IPS DF 6.9 (cell line): ENCODE data around the gene KLF7.

Source experiments
- DNase-seq: peaks from one replicate; pipeline ENCODE4 v3.0.0-alpha.2; 2013; ENCODE audit warnings: low read depth, low spot score
- H3K27ac ChIP-seq: one replicate; pipeline ENCODE4 v1.5.1; 2013; ENCODE audit warnings: low read length, control low read depth
- H3K27me3 ChIP-seq: 2 replicates; pipeline ENCODE4 v1.6.1; 2013; ENCODE audit warnings: mild to moderate bottlenecking, low read length; ENCODE audit not compliant: control insufficient read depth, insufficient read depth
- H3K36me3 ChIP-seq: 2 replicates; pipeline ENCODE4 v1.6.1; 2013; ENCODE audit warnings: low read length; ENCODE audit not compliant: control insufficient read depth, insufficient read depth
- H3K4me1 ChIP-seq: 2 replicates; pipeline ENCODE4 v1.6.1; 2013; ENCODE audit warnings: low read length; ENCODE audit not compliant: control insufficient read depth, insufficient read depth
- H3K4me3 ChIP-seq: 2 replicates; pipeline ENCODE4 v1.5.1; 2013; ENCODE audit warnings: mild to moderate bottlenecking, low read length
- H3K9me3 ChIP-seq: 2 replicates; pipeline ENCODE4 v1.6.1; 2013; ENCODE audit warnings: low read length, inconsistent platforms; ENCODE audit not compliant: control insufficient read depth, insufficient read depth
- WGBS: extraction: QIAGEN DNeasy Blood & Tissue Kit; methylation state at CpG from one replicate; pipeline ENCODE4 v1.1.7; 2013; ENCODE audit warnings: mixed read lengths, missing lambda C conversion rate; ENCODE audit not compliant: insufficient read length, insufficient coverage; 5-methylcytosine and 5-hydroxymethylcytosine counted together

The KLF7 gene

DNA sequence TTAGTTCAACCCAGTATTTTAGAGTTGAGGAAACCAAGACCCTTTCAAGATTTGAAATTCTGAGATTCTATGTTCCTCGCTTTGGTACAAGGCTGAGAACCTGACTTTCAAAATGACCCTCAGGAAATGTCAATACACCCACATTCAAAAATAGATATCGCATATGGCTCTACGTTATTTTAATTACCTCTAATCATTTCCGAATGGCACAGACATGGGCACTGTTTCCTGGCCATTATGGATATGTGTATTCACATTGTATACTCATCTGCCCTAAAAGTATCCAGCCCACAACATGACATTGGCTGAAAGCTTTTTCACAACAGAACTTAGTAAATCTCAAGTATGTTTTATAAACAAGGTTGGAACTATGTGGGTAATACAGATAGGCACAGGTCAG, 6.7 kb downstream of the KLF7 start:
- no peaks in the 10 kb centered on the region for H3K9me3 ChIP-seq
- H3K4me1 ChIP-seq = peaks cover 11% of the 10 kb centered on the region
- no peaks in the 10 kb centered on the region for H3K36me3 ChIP-seq
- H3K27me3 ChIP-seq = no peaks in the 10 kb centered on the region
- H3K27ac ChIP-seq = no peak overlapping the region
- H3K4me3 ChIP-seq = no peak overlapping the region
- no peak for DNase-seq
- no CpG with 5 or more reads among the region's 4 CpGs for WGBS

DNA sequence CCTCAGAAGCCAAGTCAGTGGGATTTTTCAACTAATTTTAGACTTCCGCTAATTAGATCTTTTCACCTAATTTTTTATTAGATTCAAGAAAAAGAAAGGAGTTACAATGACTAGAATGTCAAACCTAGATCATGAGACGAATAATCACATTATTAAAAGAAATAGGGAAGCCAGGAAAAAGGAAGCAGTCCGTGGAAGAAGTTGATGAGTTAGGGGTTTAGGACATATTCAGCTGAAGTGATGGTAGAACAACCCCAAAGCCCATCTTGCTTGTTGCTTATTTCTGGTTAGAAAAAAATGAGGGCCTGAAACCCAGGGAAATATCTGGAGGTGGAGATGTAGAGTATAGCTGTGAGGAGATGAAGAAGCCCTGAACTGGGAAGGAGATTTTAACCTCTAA, 8.0 kb downstream of the KLF7 start:
- no peaks in the 10 kb centered on the region for H3K27me3 ChIP-seq
- no peak for DNase-seq
- H3K27ac ChIP-seq = no peak overlapping the region
- no peaks in the 10 kb centered on the region for H3K9me3 ChIP-seq
- WGBS = no CpG with 5 or more reads among the region's 3 CpGs
- H3K36me3 ChIP-seq = no peaks in the 10 kb centered on the region
- H3K4me3 ChIP-seq = no peak overlapping the region
- H3K4me1 ChIP-seq = peaks cover 11% of the 10 kb centered on the region

DNA sequence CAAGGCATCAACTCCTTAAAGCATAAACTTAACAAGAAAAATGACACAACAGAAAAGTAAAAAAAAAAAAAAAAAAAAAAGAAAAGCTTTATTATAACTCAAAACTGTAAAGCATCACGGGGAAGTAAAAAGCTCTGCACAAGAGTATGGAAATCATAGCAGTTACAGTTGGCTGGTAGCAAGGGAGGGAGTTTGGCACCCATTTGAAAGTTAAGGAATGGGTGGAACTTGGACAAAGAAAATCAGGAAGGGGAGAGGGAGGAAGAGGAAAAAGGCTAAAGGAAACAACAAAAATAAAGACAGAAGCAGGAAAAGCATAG, 8.6 kb downstream of the KLF7 start:
- Histone ChIP-seq H3K27me3 (no peaks in the 10 kb centered on the region), H3K27ac (no peak overlapping the region), H3K4me3 (no peak overlapping the region), H3K4me1 (peaks cover 11% of the 10 kb centered on the region), H3K9me3 (no peaks in the 10 kb centered on the region), H3K36me3 (no peaks in the 10 kb centered on the region)
- WGBS = no CpG with 5 or more reads among the region's 1 CpG
- DNase-seq = no peak

- Histone ChIP-seq H3K4me3 (no peak overlapping the region), H3K27ac (no peak overlapping the region), H3K36me3 (no peaks in the 10 kb centered on the region), H3K9me3 (no peaks in the 10 kb centered on the region), H3K27me3 (no peaks in the 10 kb centered on the region), H3K4me1 (peaks cover 11% of the 10 kb centered on the region)
- no CpG with 5 or more reads among the region's 5 CpGs for WGBS
- no peak for DNase-seq
Observed at GRCh38 chr2:207156451-207157161, 9.1 kb downstream of the KLF7 start.

DNA sequence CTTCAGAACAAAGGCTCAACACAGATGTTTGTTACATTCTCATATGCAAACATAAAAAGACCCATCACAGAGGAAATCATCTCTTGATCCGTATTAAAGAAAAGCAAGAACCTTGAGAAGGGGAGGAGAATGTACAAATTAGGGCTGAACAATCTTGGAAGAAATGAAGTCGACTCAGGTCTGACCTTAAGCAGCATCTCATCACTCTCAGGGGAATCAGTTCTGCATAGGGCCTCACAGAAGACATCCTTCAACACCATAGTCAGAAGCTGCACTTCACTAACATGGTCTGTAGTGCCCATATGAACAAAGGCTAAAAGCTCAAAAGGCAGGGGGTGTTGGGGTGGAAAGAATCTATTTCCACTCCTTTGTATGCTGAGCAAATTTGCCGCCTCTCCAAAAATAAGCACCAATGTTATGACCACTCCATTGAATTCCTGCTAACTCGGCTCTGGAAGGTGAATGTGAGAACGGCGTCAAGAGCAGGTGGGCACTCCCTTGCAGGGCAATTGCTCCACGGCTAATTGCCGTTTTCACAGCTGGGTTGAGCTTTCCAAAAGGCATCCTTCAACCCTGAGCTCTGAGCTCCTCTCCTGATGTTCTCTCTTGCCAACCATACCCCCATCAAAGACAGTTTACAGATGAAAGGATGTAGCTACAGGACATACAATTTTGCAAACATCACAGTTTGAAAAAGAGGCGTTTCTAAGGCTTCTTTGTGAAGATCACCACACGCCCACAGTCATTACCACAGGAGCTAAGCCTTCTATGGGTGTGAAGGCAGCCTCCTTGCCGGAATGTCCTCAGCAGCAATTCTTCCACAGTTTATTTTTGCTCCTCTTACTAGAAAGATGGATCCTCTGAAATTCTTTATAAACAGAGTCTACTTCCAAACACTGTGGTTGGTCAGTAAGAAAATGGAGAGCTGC, 10.0 kb downstream of the KLF7 start:
- H3K9me3 ChIP-seq = no peaks in the 10 kb centered on the region
- H3K36me3 ChIP-seq = no peaks in the 10 kb centered on the region
- no CpG with 5 or more reads among the region's 11 CpGs for WGBS
- H3K4me3 ChIP-seq = no peak overlapping the region
- no peaks in the 10 kb centered on the region for H3K27me3 ChIP-seq
- H3K27ac ChIP-seq = no peak overlapping the region
- H3K4me1 ChIP-seq = peaks cover 9% of the 10 kb centered on the region
- DNase-seq = no peak

DNA sequence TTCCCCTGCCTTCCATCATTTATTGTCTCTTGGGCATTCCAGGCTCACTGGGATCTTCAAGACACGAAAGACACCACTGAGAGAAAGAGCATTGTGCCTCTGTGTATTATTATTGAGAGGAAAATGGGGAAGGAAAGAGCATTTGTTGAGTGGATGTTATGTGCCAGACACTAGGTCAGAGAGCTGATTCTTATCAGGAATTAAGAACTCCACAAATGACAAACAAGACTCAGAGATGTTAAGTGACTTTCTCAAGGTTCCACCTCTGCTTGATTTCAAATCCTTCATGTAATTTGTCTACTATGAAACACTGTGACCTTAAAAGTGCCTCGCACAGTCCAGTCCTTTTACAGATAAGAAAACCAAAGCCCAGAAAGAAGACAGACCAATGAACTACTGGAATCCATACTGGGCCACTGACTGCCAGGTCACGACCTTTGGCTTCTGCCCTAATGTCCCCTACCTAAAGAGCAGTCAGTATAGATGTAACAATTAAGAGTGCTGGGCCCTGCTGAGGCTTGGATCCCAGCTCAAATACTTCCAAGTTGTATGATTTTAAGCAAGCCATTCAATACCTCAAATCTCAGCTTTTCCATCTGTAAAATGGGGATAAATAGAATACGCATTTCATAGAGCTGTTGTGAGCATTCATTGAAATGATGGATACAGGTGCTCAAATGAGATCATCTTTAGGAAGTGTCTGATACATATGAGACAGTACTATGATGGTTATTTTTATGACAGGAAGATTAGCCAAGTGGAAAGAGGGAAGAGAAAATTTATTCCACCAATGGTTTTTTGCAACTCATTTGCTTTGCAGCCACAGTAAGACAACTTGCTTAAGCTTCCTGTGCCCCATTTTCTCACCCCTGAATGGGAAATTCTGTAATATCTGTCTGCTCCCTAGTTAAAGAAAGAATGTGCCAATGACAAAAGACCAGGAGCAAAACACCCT, 10.9 kb downstream of the KLF7 start:
- no peak overlapping the region for H3K4me3 ChIP-seq
- H3K27ac ChIP-seq = no peak overlapping the region
- peaks cover 9% of the 10 kb centered on the region for H3K4me1 ChIP-seq
- no peaks in the 10 kb centered on the region for H3K36me3 ChIP-seq
- no peaks in the 10 kb centered on the region for H3K27me3 ChIP-seq
- no peaks in the 10 kb centered on the region for H3K9me3 ChIP-seq
- WGBS = no CpG with 5 or more reads among the region's 4 CpGs
- DNase-seq = no peak

DNA sequence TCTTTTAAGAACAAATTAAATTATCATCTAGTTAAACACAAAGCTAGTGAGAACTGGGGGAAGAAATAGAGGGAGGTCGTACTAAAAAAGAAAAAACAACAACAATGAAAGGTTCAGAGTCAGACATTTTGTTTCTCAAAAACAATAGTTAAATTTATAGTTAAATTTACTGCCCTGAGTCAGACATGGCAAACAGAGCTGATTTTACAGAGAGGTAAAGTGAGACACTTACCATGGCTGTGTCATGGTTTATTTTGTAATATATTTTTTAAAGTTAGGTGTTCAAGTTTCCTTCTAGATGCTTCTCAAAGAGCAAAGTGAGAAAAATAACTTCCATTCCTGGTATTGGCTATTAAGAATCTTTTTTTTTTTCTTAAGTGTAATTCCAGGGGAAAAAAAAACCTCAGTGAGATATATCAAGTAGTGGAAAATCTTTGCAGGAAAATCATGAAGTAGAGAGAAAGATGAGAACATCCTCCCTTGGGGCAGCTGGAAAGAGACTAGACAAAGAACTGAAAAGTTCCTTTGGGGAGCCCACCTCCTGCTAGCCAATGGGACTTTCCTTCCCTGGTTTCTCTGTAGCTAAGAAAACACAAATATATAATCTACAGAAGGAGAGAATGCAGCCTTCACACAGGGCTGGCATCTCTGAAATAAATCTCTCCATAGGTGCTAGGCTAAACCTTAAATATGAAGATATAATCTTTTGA, 12.3 kb downstream of the KLF7 start:
- no peak for DNase-seq
- Histone ChIP-seq H3K27ac (no peak overlapping the region), H3K27me3 (no peaks in the 10 kb centered on the region), H3K9me3 (no peaks in the 10 kb centered on the region), H3K4me1 (peaks cover 14% of the 10 kb centered on the region), H3K36me3 (no peaks in the 10 kb centered on the region), H3K4me3 (no peak overlapping the region)
- WGBS = no CpG with 5 or more reads among the region's 1 CpG

DNA sequence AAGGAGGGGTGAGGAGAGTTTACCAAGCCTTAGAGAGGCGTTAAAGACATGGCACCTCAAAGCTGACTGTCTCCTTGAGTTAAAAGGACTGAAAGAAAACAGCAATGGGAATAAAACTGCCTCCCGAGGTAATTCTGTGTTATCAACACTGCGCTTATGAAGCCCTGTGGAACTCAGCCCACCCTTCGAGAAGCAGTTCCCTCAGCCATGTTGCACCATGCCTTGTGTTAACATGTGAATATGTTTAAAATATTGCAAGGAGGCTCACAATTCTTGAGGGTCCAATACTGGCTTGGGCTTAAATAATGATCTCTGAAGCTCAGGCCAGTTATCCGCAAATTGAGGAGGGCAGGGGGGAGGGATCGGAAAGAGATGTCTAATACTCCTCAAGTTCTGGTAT, 14.7 kb downstream of the KLF7 start:
- no peak for DNase-seq
- WGBS = no CpG with 5 or more reads among the region's 6 CpGs
- no peaks in the 10 kb centered on the region for H3K9me3 ChIP-seq

GRCh38 chr2:207150284-207150683, 15.5 kb downstream of the KLF7 start:
- Histone ChIP-seq H3K27ac (no peak overlapping the region), H3K9me3 (no peaks in the 10 kb centered on the region), H3K36me3 (no peaks in the 10 kb centered on the region), H3K27me3 (no peaks in the 10 kb centered on the region), H3K4me1 (peaks cover 9% of the 10 kb centered on the region; the same call in 1 of the 2 replicates), H3K4me3 (no peak overlapping the region)
- DNase-seq = no peak
- no CpG with 5 or more reads among the region's 5 CpGs for WGBS

More for the DNA sequence above, 14.7 kb downstream of the KLF7 start:
- Histone ChIP-seq H3K27me3 (no peaks in the 10 kb centered on the region), H3K4me3 (no peak overlapping the region), H3K27ac (no peak overlapping the region), H3K4me1 (peaks cover 11% of the 10 kb centered on the region; the same call in 1 of the 2 replicates), H3K36me3 (no peaks in the 10 kb centered on the region)
